Stomach smooth muscle (tissue), 2 donors: Measurements from ENCODE around the gene ZNF528.

ENCODE experiments used
- H3K27ac ChIP-seq: one replicate; pipeline ENCODE4 v1.7.0; 2013; ENCODE audit warnings: mild to moderate bottlenecking, low read length, inconsistent platforms
- H3K27me3 ChIP-seq, 2 donors: one replicate each; pipeline ENCODE4 v1.7.0; 2013; ENCODE audit warnings: low read length in 2 of 2; ENCODE audit not compliant: insufficient read depth in 2 of 2, control insufficient read depth in 1 of 2
- H3K36me3 ChIP-seq, 2 donors: one replicate each; pipeline ENCODE4 v1.7.0; 2013; ENCODE audit warnings: low read length in 2 of 2; ENCODE audit not compliant: control insufficient read depth in 2 of 2, insufficient read depth in 2 of 2
- H3K4me1 ChIP-seq: one replicate; pipeline ENCODE4 v1.7.0; 2013; ENCODE audit warnings: low read length; ENCODE audit not compliant: control insufficient read depth, insufficient read depth
- H3K4me3 ChIP-seq, 2 donors: one replicate each; pipeline ENCODE4 v1.7.0; 2013; ENCODE audit warnings: low read length in 2 of 2
- H3K9ac ChIP-seq, 2 donors: one replicate each; pipeline ENCODE4 v1.7.0; 2013; ENCODE audit warnings: low read length in 2 of 2, mild to moderate bottlenecking in 1 of 2
- H3K9me3 ChIP-seq, 2 donors: one replicate each; pipeline ENCODE4 v1.7.0; 2013; ENCODE audit warnings: low read length in 2 of 2; ENCODE audit not compliant: control insufficient read depth in 2 of 2
- donor health status: healthy.
- donor health status: Pancreatic carcinoma.

Gene ZNF528

GRCh38 chr19:52442179-52442578, 44.5 kb downstream of the ZNF528 start:
- peaks cover 0 to 4% of the 10 kb centered on the region in 2 donors for H3K36me3 ChIP-seq
- H3K9ac ChIP-seq, result no peak overlapping the region
- no peak overlapping the region for H3K27ac ChIP-seq
- H3K27me3 ChIP-seq, result no peaks in the 10 kb centered on the region
- no peak overlapping the region for H3K4me3 ChIP-seq
- H3K9me3 ChIP-seq, result peaks cover 16 to 27% of the 10 kb centered on the region in 2 donors
- H3K4me1 ChIP-seq, result no peaks in the 10 kb centered on the region

GRCh38 chr19:52444506-52444905, 46.9 kb downstream of the ZNF528 start:
- H3K9ac ChIP-seq, result no peak overlapping the region
- no peak overlapping the region for H3K4me3 ChIP-seq
- H3K27me3 ChIP-seq, result no peaks in the 10 kb centered on the region
- no peaks in the 10 kb centered on the region for H3K4me1 ChIP-seq
- H3K9me3 ChIP-seq, result peaks cover 7 to 17% of the 10 kb centered on the region in 2 donors
- H3K27ac ChIP-seq, result no peak overlapping the region
- no peaks in the 10 kb centered on the region for H3K36me3 ChIP-seq

- Histone ChIP-seq H3K9ac (no peak overlapping the region), H3K9me3 (peaks cover 12 to 30% of the 10 kb centered on the region in 2 donors), H3K27me3 (no peaks in the 10 kb centered on the region), H3K36me3 (peaks cover 0 to 6% of the 10 kb centered on the region in 2 donors), H3K4me3 (no peak overlapping the region), H3K4me1 (peaks cover 2% of the 10 kb centered on the region), H3K27ac (no peak overlapping the region)
Observed at GRCh38 chr19:52451241-52451640, 53.6 kb downstream of the ZNF528 start.

GRCh38 chr19:52453324-52454094, 55.9 kb downstream of the ZNF528 start, which contains the start of gene ZNF578:
Gene ZNF578, plus strand, starts transcription at chr19:52453553. Its CDS starts 48,293 bp downstream, at chr19:52501846.
- no peaks in the 10 kb centered on the region for H3K27me3 ChIP-seq
- H3K9me3 ChIP-seq, result peaks cover 24 to 42% of the 10 kb centered on the region in 2 donors
- peak within 1 kb of the TSS; percentile 89 to 94 for H3K4me3 ChIP-seq
- no peak within 1 kb of the TSS for H3K27ac ChIP-seq
- H3K4me1 ChIP-seq, result peaks cover 2% of the 10 kb centered on the region
- H3K36me3 ChIP-seq, result peaks cover 15 to 23% of the 10 kb centered on the region in 2 donors
- peak within 1 kb of the TSS; percentile 63 to 71 for H3K9ac ChIP-seq

- peaks cover 38 to 46% of the 10 kb centered on the region in 2 donors for H3K9me3 ChIP-seq
Observed at GRCh38 chr19:52464798-52465470, 67.3 kb downstream of the ZNF528 start.

More at GRCh38 chr19:52464798-52465470, 67.3 kb downstream of the ZNF528 start:
- H3K9ac ChIP-seq, result no peak overlapping the region
- H3K4me3 ChIP-seq, result no peak overlapping the region
- no peaks in the 10 kb centered on the region for H3K4me1 ChIP-seq
- no peak overlapping the region for H3K27ac ChIP-seq
- H3K36me3 ChIP-seq, result peaks cover 3 to 5% of the 10 kb centered on the region in 2 donors
- H3K27me3 ChIP-seq, result no peaks in the 10 kb centered on the region
